GM19397 (cell line): ENCODE results near the gene ZNF274.
"Not testable (repeated sequence)": the region's sequence is repeated elsewhere in the genome, so short reads cannot be mapped to it uniquely, and the experiment has no call there.

Experiments
- ATAC-seq: cut with Tn5 transposase; IDR thresholded peaks from one replicate; pipeline ENCODE4 v1.9.1; 2021; ENCODE audit warnings: mild to moderate bottlenecking, moderate library complexity; ENCODE audit not compliant: unreplicated experiment

The ZNF274 gene

DNA sequence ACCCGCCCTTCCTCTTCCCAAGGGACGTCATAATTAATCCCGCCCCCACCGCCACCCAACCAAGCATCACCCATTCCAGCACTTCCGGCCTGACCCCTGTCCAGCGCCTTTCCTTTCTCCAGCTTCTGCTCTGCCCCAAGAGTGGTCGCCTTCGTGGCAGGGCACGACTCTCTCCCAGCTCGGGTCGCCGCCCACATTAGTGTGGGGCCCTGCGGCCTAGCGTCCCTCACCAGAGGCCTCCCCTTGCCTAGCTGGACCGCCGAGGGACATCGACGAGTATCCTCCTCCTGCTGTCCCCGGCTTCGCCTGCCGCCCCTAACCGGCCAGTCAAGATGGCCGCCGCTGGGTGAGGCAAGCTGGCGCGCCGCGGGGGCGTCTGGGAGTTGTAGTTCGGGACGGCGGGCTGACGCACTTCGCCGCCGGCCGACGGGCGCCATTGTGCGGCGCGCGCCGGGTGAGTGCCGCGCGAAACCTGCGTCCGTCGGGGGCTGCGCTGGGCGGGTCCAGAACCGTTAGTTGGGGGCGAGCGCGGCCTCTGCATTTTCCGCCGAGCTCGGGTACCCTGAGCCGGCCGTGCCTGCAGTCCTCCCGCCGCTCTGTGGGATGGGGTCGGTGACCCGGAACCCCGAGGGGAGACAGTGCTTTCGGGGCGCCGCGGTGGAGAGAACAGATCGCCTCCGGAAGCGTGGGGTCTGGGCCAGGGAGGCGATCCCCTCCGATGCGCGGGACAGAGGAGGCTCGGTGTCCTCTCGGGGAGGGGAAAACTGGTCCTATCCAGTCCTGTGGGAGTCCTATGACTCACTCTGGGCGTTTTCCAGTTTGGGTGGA, at the start of gene ZNF274:
ZNF274 (plus strand) TSS at position 73 of the 828 bp plus-strand sequence. CDS start 905 bp downstream, outside the sequence.
- peak; percentile 96 for ATAC-seq

DNA sequence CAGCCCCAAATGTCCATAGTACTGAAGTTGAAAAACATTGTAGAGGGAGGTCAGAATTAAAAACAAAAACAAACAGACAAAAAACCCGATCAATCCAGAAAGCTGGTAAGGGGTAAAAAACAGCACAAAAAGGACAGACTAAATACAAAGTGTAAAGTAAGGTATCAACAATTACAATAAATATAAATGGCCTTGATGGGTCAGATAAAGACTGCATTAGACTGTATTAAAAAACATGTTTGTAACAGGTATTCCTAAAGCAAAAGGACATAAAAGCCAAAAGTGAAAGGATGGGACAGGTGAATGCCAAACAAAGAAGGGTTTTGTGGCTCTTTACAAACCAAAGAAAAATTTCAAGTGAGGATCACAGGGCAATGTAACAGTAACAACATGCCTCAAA, 48.6 kb upstream of the ZNF274 start:
- ATAC-seq: no peak

DNA sequence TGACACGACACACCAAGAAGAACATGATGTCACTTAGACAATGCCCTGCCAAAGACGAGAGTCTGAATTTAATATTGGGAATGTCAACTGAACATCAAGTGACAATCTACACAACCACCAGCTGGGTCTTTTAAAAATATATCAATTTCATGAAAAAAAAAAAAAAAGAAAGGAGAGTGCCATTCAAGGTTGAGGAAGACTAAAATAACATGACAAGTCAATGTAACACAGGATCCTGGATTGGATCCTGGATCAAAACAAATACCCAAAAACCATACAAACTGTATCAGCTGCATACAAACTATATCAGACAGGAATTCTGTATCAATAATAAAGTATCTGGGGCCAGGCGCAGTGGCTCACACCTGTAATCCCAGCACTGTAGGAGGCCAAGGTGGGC, 37.0 kb upstream of the ZNF274 start:
- no peak for ATAC-seq

DNA sequence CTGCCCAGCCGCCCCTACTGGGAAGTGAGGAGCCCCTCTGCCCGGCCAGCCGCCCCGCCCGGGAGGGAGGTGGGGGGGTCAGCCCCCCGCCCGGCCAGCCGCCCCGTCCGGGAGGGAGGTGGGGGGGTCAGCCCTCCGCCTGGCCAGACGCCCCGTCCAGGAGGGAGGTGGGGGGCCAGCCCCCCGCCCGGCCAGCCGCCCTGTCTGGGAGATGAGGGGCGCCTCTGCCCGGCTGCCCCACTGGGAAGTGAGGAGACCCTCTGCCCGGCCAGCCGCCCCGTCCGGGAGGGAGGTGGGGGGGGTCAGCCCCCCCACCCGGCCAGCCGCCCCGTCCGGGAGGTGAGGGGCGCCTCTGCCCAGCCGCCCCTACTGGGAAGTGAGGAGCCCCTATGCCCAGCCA, 35.4 kb upstream of the ZNF274 start:
- ATAC-seq: not testable (repeated sequence)

DNA sequence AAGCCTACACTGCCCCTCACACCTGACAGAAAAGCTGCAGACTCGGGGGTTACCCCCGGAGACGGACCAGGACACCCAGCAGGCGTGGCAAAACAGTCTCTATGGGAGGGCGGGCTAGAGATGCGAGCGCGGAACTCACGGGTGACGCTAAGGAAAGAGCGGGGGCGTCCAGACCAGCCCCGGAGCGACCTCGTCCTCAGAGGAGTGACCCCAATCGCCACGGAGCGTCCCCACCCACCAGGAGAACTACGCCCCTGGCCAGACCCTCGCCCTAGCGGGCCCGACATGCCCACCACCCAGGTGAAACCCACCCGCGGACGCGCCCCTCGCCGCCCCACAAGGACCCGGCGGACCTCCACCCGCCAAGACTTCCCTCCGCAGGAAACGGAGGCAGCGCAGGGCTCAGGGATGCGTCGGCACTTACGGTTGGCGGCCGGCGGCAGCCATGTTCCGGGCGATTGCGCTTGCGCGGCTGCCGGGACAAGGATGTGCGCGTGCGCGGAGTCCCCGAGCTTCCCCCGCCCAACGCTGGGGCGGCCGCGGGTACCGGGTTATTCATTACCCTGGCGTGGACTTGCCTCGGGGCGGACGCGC, 32.4 kb upstream of the ZNF274 start, which contains the start of gene ZNF329:
ZNF329 (minus strand) TSS at position 462 of the 594 bp plus-strand sequence. CDS start 21,286 bp downstream, outside the sequence.
- ATAC-seq: peak; percentile 73

DNA sequence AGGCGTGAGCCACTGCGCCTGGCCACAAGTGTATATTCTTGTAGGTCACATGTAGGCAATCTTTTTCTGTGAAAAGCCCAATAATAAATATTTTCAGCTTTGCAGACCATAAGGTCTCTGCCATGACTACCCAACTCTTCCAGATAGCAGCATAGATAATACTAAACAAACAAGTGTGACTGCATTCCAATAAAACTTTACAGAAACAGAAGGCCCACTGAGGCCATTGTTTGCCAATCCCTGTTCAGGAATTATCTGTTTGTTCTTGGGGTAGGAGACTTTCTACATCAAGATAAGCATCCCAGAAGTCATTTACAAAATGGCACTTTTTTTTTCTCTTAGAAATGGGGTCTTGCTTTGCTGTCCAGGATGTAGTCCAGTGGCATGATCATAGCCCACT, 29.5 kb upstream of the ZNF274 start:
- ATAC-seq: no peak

DNA sequence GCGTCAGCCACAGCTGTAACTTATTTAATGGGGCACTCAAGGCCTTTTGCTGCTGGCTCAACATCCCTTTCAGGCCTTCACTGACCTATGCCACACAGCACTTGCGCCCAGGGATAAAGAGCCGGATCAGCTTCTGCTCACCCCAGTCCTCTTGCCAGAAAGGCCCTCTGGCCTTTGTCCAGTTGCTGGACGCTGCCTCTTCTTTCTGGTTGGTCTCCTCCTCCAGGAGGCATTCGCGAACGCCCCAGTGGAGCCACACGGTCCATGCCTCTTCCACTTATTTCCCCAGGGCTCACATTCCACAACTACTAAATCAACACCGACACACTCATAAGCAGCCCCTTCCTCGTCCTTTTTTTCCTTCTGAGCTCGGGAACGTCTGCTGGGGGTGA, 28.6 kb upstream of the ZNF274 start:
- no peak for ATAC-seq

DNA sequence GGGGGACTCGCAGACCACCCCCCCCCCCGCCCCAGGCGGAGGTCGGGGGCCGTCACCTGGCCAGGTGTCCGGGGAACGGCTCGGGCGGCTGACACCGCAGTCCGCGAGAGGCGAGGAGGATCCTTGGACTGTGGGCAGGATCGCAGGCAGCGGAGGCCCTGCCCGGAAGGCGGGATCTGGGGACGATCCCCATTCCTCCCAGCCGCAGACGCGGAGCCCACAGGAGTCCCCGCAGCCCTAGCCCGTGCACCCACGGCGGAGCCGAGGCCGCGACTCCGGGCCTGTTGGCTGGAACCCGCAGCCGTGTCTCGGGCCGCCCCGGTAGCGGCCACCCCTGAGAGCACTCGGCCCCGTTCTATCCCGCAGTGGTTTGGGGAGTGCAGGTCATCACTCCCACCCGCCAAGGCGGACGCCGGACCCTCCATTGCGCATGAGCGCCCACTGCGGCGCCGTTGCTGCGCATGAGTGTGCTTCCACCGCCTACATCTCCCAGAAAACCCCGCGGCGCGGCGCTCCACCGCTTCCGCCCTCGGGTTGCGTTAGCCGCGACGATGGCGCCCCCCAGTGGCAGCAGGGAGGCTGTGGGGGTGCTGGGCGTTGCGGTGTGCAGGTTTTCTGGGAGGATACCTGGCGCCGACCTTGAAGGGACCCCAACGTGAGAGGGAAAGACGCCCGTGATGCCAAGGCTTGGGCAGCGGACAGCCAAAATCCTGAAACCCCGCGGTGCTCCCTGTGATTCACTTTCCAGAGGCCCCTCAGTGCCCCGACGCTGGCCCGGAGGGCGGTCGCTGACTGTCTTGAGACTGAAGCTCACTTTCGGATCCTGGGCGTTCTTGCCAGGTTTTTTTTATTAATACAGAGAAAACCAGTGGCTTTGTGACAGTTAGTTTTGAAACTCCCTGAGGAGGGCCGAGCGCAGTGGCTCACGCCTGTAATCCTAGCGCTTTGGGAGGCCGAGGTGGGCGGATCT, 27.9 kb upstream of the ZNF274 start:
- peak; percentile 83 for ATAC-seq

DNA sequence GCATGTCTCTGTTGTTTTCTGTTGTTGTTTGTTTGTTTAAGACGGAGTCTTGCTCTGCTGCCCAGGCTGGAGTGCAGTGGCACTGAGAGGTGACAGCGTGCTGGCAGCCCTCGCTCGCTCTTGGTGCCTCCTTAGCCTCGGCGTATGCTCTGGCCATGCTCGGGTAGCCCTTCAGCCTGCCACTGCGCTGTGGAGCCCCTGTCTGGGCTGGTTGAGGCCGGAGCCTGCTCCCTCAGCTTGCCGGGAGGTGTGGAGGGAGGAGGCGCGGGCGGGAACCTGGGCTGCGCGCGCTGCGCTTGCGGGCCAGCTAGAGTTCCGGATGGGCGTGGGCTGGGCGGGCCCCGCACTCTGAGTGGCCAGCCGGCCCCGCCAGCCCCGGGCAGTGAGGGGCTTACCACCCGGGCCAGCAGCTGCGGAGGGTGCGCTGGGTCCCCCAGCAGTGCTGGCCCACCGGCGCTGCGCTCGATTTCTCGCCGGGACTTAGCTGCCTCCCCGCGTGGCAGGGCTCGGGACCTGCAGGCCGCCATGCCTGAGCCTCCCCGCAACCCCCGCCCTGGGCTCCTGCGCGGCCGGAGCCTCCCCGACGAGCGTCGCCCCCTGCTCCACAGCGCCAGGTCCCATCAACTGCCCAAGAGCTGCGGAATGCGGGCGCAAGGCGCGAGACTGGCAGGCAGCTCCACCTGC, 25.7 kb upstream of the ZNF274 start:
- no peak for ATAC-seq

DNA sequence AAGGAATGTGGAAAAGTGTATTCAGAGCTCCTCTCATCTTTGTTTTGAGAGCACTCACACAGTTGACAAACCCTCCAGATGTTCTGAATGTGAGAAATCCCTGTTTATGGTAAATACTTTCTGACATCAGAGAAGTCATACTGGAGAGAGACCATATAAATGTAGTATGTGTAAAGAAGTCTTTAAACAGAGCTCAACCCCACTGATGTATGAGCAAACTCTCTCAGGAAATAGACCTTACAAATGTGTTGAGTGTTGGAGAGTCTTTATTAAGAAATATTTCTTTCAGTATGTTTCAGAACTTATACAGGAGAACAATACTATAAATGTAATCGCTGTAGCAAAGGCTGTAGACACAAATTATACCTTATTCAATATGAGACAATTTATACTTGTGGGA, 16.6 kb upstream of the ZNF274 start:
- no peak for ATAC-seq

DNA sequence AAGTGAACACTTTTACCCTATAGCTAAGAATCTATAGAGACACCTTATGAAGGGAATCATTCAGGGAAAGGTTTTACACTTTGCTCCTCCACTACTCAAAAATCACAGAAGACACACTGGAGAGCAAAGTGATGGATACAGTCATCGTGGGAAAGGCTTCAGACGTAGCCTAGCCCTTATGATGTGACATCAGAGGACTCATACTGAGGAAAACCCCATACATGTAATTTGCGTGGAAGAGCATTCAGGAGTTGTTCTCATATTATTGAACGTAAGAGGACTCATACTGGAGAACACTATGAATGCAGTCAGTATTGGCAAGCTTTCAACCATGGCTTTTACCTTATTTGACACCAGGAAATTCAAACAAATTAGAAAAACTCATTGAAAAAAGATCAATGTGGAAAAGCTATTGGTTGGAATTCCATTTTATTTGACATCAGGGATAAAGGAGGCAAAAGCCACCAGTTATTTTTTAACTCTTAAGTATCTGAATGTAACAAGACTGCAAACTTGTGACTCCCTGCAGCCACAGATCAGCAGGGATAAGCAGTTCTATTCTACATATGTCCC, 16.1 kb upstream of the ZNF274 start:
- ATAC-seq: no peak

DNA sequence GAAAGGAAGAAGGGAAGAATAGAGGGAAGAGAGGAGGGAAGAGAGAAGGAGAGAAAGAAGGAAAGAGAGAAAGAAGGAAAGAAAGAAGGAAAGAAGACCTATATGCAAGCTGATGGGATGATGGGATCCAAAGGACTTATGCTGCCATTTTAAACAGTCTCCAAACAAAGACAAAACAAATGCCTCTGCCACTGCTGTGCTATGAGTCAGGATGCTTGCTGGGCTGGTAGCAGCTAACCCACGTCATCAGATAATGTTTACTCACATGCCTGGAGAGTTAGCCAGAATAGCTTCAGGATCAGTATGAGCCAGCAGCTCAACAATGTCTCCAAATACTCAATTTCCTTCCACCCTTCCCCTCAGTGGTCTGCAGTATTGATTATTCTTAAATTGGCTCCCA, 12.0 kb upstream of the ZNF274 start:
- no peak for ATAC-seq

DNA sequence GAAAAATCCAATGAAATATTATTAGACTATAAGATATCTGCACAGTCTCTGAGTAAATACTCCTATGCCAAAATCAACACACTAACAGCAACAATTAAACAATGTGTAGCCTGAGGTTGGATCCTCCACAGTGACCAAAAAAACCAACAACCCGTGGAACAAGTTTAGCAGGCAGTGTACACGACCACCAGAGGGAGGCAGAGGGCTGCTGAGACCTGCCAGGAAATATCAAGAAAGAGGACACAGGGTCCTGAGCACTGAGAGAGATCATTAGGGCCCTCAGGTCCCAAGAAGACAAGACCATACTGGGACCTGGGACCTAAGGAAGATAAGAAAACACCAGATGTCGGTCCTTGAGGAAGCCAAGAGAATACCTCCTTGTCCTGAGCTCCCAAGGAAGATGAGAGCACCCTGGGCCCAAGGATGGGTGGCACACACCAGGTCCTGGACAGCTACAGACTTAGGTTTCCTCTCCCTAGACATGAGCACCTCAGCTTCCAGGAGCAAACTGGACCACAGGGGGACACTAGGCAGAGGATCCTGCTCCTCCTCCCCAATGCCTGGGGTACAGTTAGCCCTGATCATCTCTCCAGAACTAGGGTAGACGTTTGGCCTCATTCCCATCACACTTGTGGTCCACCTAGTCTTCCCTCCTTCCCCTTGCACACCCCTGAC, 822 bp upstream of the ZNF274 start:
- no peak for ATAC-seq

DNA sequence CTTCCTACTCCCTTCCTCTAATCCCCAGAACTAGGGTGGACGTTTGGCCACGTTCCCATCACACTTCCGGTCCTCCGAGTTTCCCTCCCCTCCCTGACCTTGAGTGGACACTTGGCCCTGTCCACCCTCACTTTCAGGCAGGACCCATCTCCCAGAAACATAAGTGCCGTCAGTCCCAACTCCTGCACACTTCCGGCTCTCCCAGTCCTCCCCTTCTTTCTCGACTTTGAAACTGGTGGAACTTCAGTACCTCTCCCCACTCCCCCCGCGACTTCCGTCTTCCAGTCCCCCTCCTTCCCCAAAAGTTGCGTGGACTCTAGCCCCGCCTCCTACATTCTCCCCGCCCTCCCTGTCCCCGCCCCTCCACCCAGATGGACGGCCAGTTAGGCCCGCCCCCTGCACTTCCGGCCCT, 278 bp upstream of the ZNF274 start:
- ATAC-seq: no peak

DNA sequence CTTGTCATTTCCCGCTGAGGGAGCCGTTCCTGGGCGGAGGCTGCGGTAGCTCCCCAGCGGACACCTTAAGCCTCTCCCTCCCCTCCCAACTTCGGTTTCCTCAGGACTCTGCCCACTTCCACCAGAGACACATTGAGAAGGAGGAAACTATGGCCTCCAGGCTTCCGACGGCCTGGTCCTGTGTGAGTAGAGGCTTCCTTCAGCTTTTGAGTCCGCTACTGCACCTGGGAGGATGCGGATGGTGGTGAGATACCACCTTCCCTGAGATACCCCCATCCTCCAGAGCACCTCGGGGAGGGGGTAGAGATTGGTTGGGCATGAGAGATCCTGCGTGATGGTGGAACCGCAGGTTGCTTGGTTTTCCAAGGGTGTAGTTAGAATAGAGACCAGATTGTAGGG, 955 bp downstream of the ZNF274 start:
- ATAC-seq: no peak

DNA sequence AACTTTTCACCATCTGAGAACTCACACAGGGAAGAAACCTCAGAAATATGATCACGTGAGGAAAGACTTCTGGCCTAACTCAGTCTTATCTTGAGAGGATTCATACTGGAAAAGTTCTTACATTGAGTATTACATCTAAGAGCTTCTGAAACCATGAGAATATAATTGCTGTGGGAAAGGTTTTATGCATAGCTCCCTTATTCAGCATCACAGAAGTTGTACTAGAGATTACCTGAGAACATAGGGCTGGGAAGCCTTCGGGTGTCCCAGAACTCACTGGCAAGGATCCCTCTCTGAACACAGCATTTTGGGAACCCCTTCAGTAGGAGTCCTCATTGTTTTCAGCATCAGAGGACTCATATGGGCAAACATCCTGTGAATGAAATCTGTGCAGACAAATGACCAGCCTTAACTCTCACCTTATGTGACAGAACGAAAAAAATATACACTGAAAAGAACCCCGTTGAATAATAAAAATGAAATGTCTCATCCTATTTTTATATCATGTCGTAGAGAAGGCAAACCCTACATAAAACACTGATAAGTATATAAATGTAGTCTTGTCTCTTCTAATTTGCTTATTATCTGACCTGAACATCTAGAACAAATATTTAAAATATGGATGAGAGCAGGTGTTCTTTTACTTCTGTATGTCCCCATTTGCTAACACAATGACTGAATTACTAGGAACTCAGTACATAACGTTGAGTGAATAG, 14.2 kb downstream of the ZNF274 start:
- ATAC-seq: no peak

DNA sequence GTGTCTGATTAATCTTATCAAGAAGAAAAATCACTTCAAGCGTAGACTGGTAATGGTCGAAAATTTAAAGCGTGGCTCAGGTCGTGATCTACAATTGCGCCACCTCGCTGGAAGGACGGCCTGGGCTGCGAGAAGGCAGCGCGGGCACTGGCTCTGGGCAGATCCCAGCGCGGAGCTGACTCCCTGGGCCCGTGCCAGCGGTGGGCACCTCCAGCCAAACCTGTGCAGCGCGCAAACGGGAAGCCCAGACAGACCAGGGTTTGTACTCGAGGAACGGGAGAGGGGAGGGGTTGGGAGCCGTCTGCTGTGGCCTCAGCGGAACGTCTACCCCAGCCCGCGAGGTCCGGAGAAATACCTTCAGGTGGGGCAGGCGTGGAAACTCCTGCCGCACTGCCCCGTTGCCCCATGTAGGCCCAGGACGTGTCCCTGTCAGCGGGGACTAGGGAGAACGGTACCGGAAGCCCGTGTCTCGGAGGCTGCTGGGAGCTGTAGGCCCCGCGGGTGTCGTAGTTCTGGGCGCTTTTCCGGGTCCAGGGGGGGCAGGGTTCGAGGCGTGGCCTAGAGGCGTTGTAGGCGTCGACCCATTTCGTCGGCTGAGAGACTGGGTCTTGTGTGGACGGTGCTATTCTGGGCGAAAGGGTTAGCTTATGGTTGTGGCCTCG, 21.1 kb downstream of the ZNF274 start:
- ATAC-seq: no peak

DNA sequence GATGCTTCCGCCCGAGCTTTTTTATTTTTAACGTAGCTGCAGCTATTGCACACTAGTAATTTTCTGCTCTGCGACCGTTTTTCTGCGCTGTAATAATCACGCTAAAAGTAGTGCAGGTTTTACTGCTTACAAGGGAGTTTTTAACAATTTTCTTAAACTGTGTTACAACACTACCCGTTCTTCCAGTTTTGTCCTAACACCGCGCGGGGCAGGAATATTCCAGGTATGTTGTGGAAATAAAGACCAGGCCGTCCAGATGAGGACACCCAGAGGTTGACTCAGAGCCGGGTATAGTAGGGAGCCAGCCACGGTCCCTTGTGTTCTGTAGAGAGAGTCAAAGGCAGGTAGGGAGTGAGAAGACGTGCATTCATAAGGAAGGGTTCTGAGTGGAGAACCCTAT, 21.7 kb downstream of the ZNF274 start:
- no peak for ATAC-seq

DNA sequence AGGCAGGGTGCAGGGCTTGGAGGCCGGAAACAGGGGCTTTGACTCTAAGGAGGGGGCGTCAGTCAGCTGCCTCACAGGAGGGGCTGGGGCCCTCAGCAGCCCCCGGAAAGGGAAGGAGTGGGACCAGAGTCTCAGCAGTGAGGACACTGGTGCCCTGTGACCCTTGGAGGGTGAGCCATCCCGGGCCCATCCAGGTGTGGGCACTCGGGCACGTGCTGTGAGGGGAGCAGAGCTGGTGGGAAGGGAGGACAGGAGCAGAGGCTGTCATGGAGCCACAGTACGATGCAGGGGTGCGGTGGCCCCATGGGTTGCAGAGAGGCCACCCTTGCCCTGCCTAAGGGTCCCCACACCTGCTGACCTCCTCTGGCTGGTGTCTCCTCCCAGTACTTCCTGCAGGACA, 26.7 kb downstream of the ZNF274 start:
- ATAC-seq: no peak
